Measurements from ENCODE around the gene INSIG2. TPM values are rescaled to one million over a fixed set of nuclear protein-coding genes. Genes with fewer than 3 reads are reported as not detected.

INSIG2 gene
- total RNA-seq, 1 donor from 2014 or later: 27.7 TPM

DNA sequence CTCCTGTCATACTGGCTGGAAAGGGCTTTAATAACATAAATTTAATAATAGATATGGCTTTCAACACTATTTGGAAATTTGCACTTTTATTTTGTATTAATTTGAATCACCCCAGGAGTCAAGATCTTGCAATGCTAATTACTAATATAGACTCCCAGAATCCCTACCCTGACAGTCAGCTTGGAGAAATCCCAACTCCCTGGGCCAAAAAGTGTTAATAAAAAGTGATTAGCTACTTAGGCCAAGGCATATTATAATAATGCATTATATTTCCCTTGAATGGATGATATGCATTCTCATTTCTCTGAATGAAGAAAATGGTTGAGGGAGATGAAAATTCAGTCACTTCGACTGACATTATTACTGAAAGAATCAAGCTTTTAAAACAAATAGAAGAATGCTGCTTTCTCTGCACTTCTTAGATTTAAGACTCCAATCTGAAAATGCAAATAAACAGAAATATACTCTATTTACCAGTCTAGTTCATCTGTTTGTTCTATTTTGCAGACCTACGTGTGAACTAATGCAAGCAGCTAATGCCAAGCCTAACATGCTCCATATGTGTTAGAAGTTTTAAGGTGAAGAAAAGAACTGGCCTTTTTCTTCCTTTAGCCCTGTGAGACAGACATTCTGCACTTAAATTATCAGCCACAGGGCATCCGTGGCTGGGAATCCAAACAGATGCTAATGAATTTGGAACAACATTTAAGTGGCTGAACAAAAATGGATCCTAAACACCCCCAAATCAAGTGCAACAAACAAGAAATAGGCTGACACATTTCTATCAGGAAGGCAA lies 33.9 kb upstream of the INSIG2 start:
- Mint-ChIP-seq H3K4me3 (ENCODE audit: unreplicated experiment) (no peak overlapping the region), H3K4me1 (ENCODE audit: low read depth) (no peaks in the 10 kb centered on the region), H3K9me3 (ENCODE audit: low read depth) (no peaks in the 10 kb centered on the region), H3K27ac (ENCODE audit: unreplicated experiment) (no peak overlapping the region), H3K36me3 (ENCODE audit: low read depth) (no peaks in the 10 kb centered on the region), H3K27me3 (ENCODE audit: low read depth) (peaks cover 33% of the 10 kb centered on the region)
- no peak for DNase-seq (ENCODE audit: low spot score)
- TF ChIP-seq, protein P1, sequence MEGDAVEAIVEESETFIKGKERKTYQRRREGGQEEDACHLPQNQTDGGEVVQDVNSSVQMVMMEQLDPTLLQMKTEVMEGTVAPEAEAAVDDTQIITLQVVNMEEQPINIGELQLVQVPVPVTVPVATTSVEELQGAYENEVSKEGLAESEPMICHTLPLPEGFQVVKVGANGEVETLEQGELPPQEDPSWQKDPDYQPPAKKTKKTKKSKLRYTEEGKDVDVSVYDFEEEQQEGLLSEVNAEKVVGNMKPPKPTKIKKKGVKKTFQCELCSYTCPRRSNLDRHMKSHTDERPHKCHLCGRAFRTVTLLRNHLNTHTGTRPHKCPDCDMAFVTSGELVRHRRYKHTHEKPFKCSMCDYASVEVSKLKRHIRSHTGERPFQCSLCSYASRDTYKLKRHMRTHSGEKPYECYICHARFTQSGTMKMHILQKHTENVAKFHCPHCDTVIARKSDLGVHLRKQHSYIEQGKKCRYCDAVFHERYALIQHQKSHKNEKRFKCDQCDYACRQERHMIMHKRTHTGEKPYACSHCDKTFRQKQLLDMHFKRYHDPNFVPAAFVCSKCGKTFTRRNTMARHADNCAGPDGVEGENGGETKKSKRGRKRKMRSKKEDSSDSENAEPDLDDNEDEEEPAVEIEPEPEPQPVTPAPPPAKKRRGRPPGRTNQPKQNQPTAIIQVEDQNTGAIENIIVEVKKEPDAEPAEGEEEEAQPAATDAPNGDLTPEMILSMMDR (IDR thresholded peaks at IDR 0.05): no peak

DNA sequence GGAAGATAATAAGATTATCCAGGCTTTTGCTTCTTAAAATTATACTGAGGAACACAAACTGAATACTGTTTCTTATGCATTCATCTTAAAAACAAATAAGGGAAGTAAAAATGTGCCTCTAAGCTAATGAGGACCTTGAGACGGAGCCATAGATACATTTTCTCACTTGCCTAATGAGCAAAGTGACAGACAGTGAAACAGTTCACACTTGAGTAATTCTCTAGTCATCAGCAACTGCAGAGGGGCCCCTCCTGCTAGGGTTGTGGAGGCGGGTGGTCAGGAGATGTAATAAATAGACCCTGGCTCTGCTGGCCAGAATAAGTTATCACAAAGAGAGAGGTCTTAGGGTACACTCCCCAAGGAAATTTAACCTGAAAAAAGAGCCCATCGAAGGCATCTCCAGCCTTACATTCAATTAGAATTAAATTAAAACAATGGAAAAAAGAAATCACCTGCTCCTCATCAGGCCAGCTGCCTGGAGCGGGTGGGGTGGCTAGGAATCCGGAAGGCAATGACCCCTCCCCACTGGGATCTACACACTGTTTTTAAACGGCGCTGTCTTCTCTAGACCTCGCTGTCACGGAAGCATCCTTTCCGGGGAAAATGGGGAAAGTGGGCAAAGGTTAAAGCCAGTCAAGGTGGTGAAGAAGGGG lies 32.6 kb upstream of the INSIG2 start:
- Mint-ChIP-seq H3K27me3 (ENCODE audit: low read depth) (peaks cover 36% of the 10 kb centered on the region), H3K4me1 (ENCODE audit: low read depth) (no peaks in the 10 kb centered on the region), H3K4me3 (ENCODE audit: unreplicated experiment) (no peak overlapping the region), H3K9me3 (ENCODE audit: low read depth) (no peaks in the 10 kb centered on the region), H3K36me3 (ENCODE audit: low read depth) (no peaks in the 10 kb centered on the region), H3K27ac (ENCODE audit: unreplicated experiment) (no peak overlapping the region)
- TF ChIP-seq, protein P1 (IDR thresholded peaks at IDR 0.05): no peak
- DNase-seq (ENCODE audit: low spot score): no peak

DNA sequence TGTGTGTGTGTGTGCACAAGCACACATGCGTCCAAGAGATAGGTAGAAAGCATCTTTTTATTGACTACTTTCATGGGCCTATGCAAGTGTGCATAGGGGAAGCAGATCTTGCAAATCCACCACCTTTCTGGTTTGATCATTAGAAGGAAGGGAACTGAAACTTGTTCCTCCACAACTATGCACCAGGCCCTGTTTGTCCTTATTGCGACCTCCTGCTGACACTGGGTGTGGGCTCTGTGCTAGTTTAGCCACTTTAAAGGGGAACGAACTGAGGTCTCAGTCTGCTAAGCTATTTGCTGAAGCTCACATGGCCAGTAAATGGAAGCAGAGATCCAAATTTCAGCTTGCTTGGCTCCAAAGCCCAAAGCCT lies 32.1 kb upstream of the INSIG2 start:
- DNase-seq (ENCODE audit: low spot score): no peak
- no peak overlapping the region for H3K27ac Mint-ChIP-seq (ENCODE audit: unreplicated experiment)
- no peaks in the 10 kb centered on the region for H3K36me3 Mint-ChIP-seq (ENCODE audit: low read depth)
- H3K4me1 Mint-ChIP-seq (ENCODE audit: low read depth): no peaks in the 10 kb centered on the region
- TF ChIP-seq, protein P1 (IDR thresholded peaks at IDR 0.05): no peak
- H3K27me3 Mint-ChIP-seq (ENCODE audit: low read depth): peaks cover 37% of the 10 kb centered on the region
- no peaks in the 10 kb centered on the region for H3K9me3 Mint-ChIP-seq (ENCODE audit: low read depth)
- no peak overlapping the region for H3K4me3 Mint-ChIP-seq (ENCODE audit: unreplicated experiment)

DNA sequence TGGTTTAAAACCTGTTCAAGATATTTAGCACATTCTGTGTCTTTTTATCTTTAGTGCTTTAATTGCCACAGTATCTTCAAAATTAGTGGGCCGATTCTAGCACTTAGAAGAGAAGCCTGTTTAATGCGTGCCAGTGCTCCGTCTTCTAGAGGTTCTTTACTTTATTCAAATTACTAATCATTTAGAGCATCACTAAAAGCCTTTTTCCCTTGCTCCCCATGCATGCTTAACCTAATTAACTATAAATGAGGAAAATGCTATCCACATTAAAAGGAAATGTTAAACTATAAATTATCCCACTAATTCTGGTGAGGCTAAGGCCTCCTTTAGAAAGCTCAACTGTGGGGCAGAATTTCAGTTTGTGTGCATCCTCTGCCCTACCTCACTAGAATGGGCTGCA lies 31.5 kb upstream of the INSIG2 start:
- no peaks in the 10 kb centered on the region for H3K4me1 Mint-ChIP-seq (ENCODE audit: low read depth)
- no peaks in the 10 kb centered on the region for H3K36me3 Mint-ChIP-seq (ENCODE audit: low read depth)
- H3K27me3 Mint-ChIP-seq (ENCODE audit: low read depth): peaks cover 37% of the 10 kb centered on the region
- no peak overlapping the region for H3K27ac Mint-ChIP-seq (ENCODE audit: unreplicated experiment)
- no peak overlapping the region for H3K4me3 Mint-ChIP-seq (ENCODE audit: unreplicated experiment)
- no peaks in the 10 kb centered on the region for H3K9me3 Mint-ChIP-seq (ENCODE audit: low read depth)
- TF ChIP-seq, protein P1 (IDR thresholded peaks at IDR 0.05): no peak
- DNase-seq (ENCODE audit: low spot score): no peak

DNA sequence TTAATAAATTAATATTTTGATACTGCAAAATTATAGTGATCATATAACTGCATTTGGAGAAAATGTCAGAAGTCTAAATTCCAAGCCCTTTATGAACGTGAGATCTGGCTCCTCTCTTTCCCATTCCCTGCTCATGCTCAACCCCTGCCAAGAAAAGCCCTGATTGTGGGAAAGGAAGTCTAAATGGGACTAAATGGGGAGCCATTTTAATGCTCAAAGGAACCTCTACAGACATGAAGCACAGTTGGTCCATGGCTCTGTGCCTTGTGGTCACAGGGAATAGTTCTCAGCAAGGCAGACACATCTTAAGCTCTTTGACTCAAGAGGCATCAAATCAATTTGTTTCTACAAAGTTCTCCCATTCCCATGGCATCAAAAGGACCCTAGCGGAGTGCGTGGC lies 29.3 kb upstream of the INSIG2 start:
- TF ChIP-seq, protein P1 (IDR thresholded peaks at IDR 0.05): no peak
- DNase-seq (ENCODE audit: low spot score): no peak
- H3K36me3 Mint-ChIP-seq (ENCODE audit: low read depth): no peaks in the 10 kb centered on the region

More for the DNA sequence above, 29.3 kb upstream of the INSIG2 start:
- H3K4me1 Mint-ChIP-seq (ENCODE audit: low read depth): no peaks in the 10 kb centered on the region
- H3K27me3 Mint-ChIP-seq (ENCODE audit: low read depth): peaks cover 32% of the 10 kb centered on the region
- no peak overlapping the region for H3K27ac Mint-ChIP-seq (ENCODE audit: unreplicated experiment)
- H3K4me3 Mint-ChIP-seq (ENCODE audit: unreplicated experiment): no peak overlapping the region
- H3K9me3 Mint-ChIP-seq (ENCODE audit: low read depth): no peaks in the 10 kb centered on the region

Data from chondrocyte (in vitro differentiated cells).